GM12878 (cell line): Measurements from ENCODE around the gene EFCAB8. TPM values are rescaled to one million over a fixed set of nuclear protein-coding genes. Genes with fewer than 3 reads are reported as not detected.

Experiments used
- ATAC-seq: fragments of 200-7000 bp; cut with Tn5 transposase; 3 replicates; pipeline ENCODE4 v1.9.1; 2020; ENCODE audit warnings: mild to moderate bottlenecking, moderate library complexity
- BruUV-seq: library from RNA; stranded (reverse); fragments of 400-500 nt; replicated peaks from 2 replicates; lab custom pipeline; 2021; lab: Mats Ljungman, UMichigan
- CTCF ChIA-PET: fragments of 300-600 bp; sonication (Branson Sonifier 250); formaldehyde crosslinking; extraction: SDS; loops from one replicate; lab custom pipeline; 2021; ENCODE audit warnings: inconsistent platforms; lab: Yijun Ruan, JAX
- POLR2A ChIA-PET: fragments of 350-600 bp; formaldehyde crosslinking; extraction: SDS; loops from one replicate; lab custom pipeline; 2021; ENCODE audit warnings: inconsistent platforms; lab: Charles Lee
- RAD21 ChIA-PET: fragments of 300-600 bp; sonication (Branson Sonifier 250); formaldehyde crosslinking; loops from one replicate; lab custom pipeline; 2023; ENCODE audit warnings: antibody characterized with exemption; ENCODE audit not compliant: unreplicated experiment; lab: Charles Lee
- SMC1A ChIA-PET: fragments of 300-600 bp; sonication (Branson Sonifier 250); formaldehyde crosslinking; loops from one replicate; lab custom pipeline; 2023; ENCODE audit not compliant: unreplicated experiment, uncharacterized antibody; lab: Charles Lee
- DNase-seq: peaks from one replicate; pipeline ENCODE4 v3.0.0-alpha.2; 2011; ENCODE audit warnings: low read depth, low spot score
- FAIRE-seq: peaks from 3 replicates; lab custom pipeline; 2011; peaks lifted over from hg19 to GRCh38; lab: Jason Lieb, UNC
- H2AFZ ChIP-seq: 2 replicates; pipeline ENCODE4 v1.6.0; 2011; ENCODE audit warnings: low read depth, low read length, control low read depth; ENCODE audit not compliant: control insufficient read depth
- H3K27ac ChIP-seq: 2 replicates; pipeline ENCODE4 v1.5.1; 2011; ENCODE audit warnings: control low read depth; ENCODE audit not compliant: control insufficient read depth, insufficient read depth
- H3K27me3 ChIP-seq, 2 experiments: replicated peaks in 1 of 2; 2 replicates each; pipeline versions ENCODE4 v1.6.0 to v1.6.1; 2011; ENCODE audit warnings: low read length in 1 of 2; ENCODE audit not compliant: control insufficient read depth in 2 of 2, insufficient read depth in 2 of 2
- H3K36me3 ChIP-seq, 2 experiments: 2 replicates each; pipeline ENCODE4 v1.5.1; 2011; ENCODE audit warnings: low read length in 1 of 2; ENCODE audit not compliant: control insufficient read depth in 2 of 2, insufficient read depth in 2 of 2
- H3K4me1 ChIP-seq: 2 replicates; pipeline ENCODE4 v1.6.1; 2011; ENCODE audit warnings: mild to moderate bottlenecking, low read length, moderate library complexity, mixed read lengths; ENCODE audit not compliant: control insufficient read depth, insufficient read depth
- H3K4me2 ChIP-seq: 2 replicates; pipeline ENCODE4 v1.6.0; 2011; ENCODE audit warnings: control low read depth; ENCODE audit not compliant: control insufficient read depth, insufficient read depth
- H3K4me3 ChIP-seq: fragments of 200-600 bp; sonication (generic); 2 replicates; pipeline ENCODE4 v1.5.1; 2016
- H3K79me2 ChIP-seq: 2 replicates; pipeline ENCODE4 v1.6.0; 2011; ENCODE audit warnings: low read length; ENCODE audit not compliant: control insufficient read depth, insufficient read depth
- H3K9ac ChIP-seq: 2 replicates; pipeline ENCODE4 v1.8.0; 2011; ENCODE audit warnings: low read length, control low read depth, mixed read lengths; ENCODE audit not compliant: control insufficient read depth, insufficient read depth
- H3K9me3 ChIP-seq: replicated peaks from 3 replicates; pipeline ENCODE4 v1.5.1; 2011; ENCODE audit warnings: mild to moderate bottlenecking, low read length; ENCODE audit not compliant: control insufficient read depth, insufficient read depth
- H4K20me1 ChIP-seq: 2 replicates; pipeline ENCODE4 v1.6.0; 2011; ENCODE audit not compliant: control insufficient read depth, insufficient read depth
- BMI1 ChIP-seq: fragments of 450-650 bp; IDR thresholded peaks from 2 replicates; pipeline ENCODE4 v1.6.1; 2016; ENCODE audit warnings: mild to moderate bottlenecking, moderate library complexity, borderline replicate concordance
- EGR1 ChIP-seq, 2 experiments: IDR thresholded peaks; 1 replicate in 1 of 2; 2 replicates in 1 of 2; pipeline ENCODE4 v1.6.1; 2011 to 2012; ENCODE audit warnings: low read depth in 2 of 2, low read length in 2 of 2, borderline replicate concordance in 1 of 2, mild to moderate bottlenecking in 1 of 2, moderate library complexity in 1 of 2
- HDAC2 ChIP-seq: fragments of 200-600 bp; sonication (generic); IDR thresholded peaks from 2 replicates; pipeline ENCODE4 v1.6.1; 2017
- LARP7 ChIP-seq: fragments of 450-650 bp; IDR thresholded peaks from 2 replicates; pipeline ENCODE4 v1.6.1; 2017; ENCODE audit warnings: mild to moderate bottlenecking
- PAX5 ChIP-seq: IDR thresholded peaks from 2 replicates; pipeline ENCODE4 v1.6.1; 2011; ENCODE audit warnings: low read depth, low read length, borderline replicate concordance
- PML ChIP-seq: IDR thresholded peaks from 2 replicates; pipeline ENCODE4 v1.6.1; 2012; ENCODE audit warnings: low read length, inconsistent platforms
- POLR2AphosphoS5 ChIP-seq: IDR thresholded peaks from 2 replicates; pipeline ENCODE4 v1.6.1; 2011; ENCODE audit warnings: mild to moderate bottlenecking, low read length, inconsistent platforms
- SREBF2 ChIP-seq: IDR thresholded peaks from 2 replicates; pipeline ENCODE4 v1.6.1; 2012; ENCODE audit warnings: mild to moderate bottlenecking, low read length
- ZNF207 ChIP-seq: fragments of 450-650 bp; IDR thresholded peaks from 2 replicates; pipeline ENCODE4 v1.6.1; 2014; ENCODE audit warnings: antibody characterized with exemption, mild to moderate bottlenecking, borderline replicate concordance
- ZNF217 ChIP-seq: fragments of 450-650 bp; IDR thresholded peaks from 2 replicates; pipeline ENCODE4 v1.6.1; 2017; ENCODE audit warnings: antibody characterized with exemption, mild to moderate bottlenecking
- WGBS: methylation state at CpG from one replicate; pipeline ENCODE4 v1.1.6; 2016; ENCODE audit warnings: low lambda C conversion rate; ENCODE audit not compliant: insufficient replicate concordance, insufficient coverage; ENCODE audit errors: missing lambda C conversion rate; 5-methylcytosine and 5-hydroxymethylcytosine counted together
- in situ Hi-C: fragments of 300-500 bp; cut with MboI; formaldehyde crosslinking; loops from 9 replicates; pipeline ENCODE4 v1.14.3; 2018; ENCODE audit warnings: mixed read lengths
- intact Hi-C: fragments of 100-400 bp; cut with micrococcal nuclease; formaldehyde crosslinking; loops from one replicate; pipeline ENCODE4 v1.14.2; 2022; ENCODE audit not compliant: unreplicated experiment
- polyA plus RNA-seq, 11 experiments: library from polyadenylated mRNA; depleted of rRNA in 4 of 11; unstranded in 6 of 11; stranded (reverse) in 5 of 11; fragments of >200 nt; fragmentation: Nextera tagmentation in 4 of 11; fragmentation: Illumina TruSeq in 1 of 11; extraction: Ambion mirVana in 4 of 11; extraction: Trizol in 1 of 11; gene quantifications; 1 replicate in 1 of 11; 2 replicates in 10 of 11; pipeline versions ENCODE4 v1.2.1 to v1.2.3, GENCODE V29; 2011 to 2016; ENCODE audit warnings: inconsistent platforms in 2 of 11, missing spikeins in 2 of 11, low read depth in 1 of 11
- total RNA-seq, 4 experiments: library from RNA; depleted of rRNA in 3 of 4; stranded (reverse); fragments of >200 nt in 3 of 4; fragmentation: Illumina TruSeq in 1 of 4; extraction: Trizol in 1 of 4; gene quantifications; 2 replicates each; pipeline versions ENCODE4 v1.2.1 to v1.2.3, GENCODE V29; 2013 to 2021
- TF ChIP-seq, protein P1 (sequence below): fragments of 450-650 bp; IDR thresholded peaks from 2 replicates; pipeline ENCODE4 v1.6.1; 2016; ENCODE audit warnings: mild to moderate bottlenecking, moderate library complexity, borderline replicate concordance
- TF ChIP-seq, protein P2 (sequence below): fragments of 450-650 bp; IDR thresholded peaks from 2 replicates; pipeline ENCODE4 v1.6.1; 2016; ENCODE audit warnings: mild to moderate bottlenecking

The EFCAB8 gene
- total and polyA plus RNA-seq, 10 of the 15 experiments (the other 5 are each of a cell fraction or from before 2014, with no cell fraction given) = 0.04 to 0.18 (median 0.06) TPM; not detected in 4

DNA sequence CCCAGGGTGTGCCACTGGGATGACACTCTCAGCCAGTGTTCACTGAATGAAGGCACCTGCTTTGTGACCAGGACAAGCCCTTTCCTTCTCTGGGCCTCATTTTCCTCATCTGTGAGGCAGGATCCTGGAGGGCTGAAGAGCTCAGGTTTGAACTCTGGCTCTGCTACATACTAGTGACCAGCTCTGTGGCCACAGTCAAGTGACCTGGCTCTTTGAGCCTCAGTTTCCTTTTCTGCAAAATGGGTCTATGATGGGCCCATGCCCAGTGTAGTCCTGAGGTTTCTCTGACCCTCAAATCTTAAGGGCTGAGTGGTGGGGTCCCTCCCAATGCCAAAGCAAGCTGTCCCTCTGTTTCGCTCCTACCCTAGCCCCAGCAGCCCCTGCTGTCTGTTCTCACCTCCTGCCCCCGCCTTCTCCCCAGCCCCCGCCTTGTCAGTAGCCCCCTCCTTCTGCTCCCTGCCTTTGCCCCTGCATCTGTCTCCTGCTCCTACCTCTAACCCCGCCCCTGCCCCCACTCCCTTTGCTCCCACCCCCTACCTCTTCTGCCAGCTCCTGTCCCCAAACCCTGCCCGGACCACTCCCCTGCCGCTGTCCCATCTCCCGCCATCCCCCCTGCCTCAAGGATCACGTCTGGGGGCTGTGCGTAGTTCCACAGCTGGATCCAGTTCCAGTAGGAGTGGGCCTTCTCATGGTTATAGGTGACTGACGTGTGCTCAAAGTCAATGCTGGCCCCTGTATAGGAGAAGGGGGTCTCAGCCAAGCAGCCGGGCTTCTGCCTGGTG, 128.5 kb downstream of the EFCAB8 start:
- no TSS peak for BruUV-seq
- ChIA-PET RAD21 (no interaction called here), SMC1A (interaction anchor here (1.1 kb wide), 1 partner anchor 134 kb away, joined by 3 read pairs; no protein-coding TSS in a partner anchor), POLR2A (no interaction called here), CTCF (interaction anchor here (1.2 kb wide), 1 partner anchor 18 kb away, joined by 4 read pairs; the partner anchor contains the start of gene SUN5)
- in situ Hi-C loops = no loop called here
- Histone ChIP-seq H3K79me2 (no peaks in the 10 kb centered on the region), H3K27ac (no peak overlapping the region), H3K4me1 (no peaks in the 10 kb centered on the region), H3K9me3 (no peaks in the 10 kb centered on the region), H2AFZ (no peak overlapping the region), H3K4me3 (no peak overlapping the region), H4K20me1 (no peaks in the 10 kb centered on the region), H3K9ac (no peak overlapping the region), H3K4me2 (no peak overlapping the region), H3K36me3 (no peaks in the 10 kb centered on the region), H3K27me3 (no peaks in the 10 kb centered on the region; a peak in 2 of 4 replicates)
- WGBS = 34% methylated on average over 9 of the region's 11 CpGs
- no peak for FAIRE-seq
- no peak for DNase-seq
- TF ChIP-seq HDAC2 (no peak), SREBF2 (no peak), EGR1 (IDR thresholded peaks at IDR 0.05; ENCODE audit: borderline replicate concordance in 1 of 2, low read depth in 2 of 2, low read length in 2 of 2) (no peak), LARP7 (no peak), BMI1 (no peak)
- intact Hi-C loops = no loop called here
- ATAC-seq = no peak

DNA sequence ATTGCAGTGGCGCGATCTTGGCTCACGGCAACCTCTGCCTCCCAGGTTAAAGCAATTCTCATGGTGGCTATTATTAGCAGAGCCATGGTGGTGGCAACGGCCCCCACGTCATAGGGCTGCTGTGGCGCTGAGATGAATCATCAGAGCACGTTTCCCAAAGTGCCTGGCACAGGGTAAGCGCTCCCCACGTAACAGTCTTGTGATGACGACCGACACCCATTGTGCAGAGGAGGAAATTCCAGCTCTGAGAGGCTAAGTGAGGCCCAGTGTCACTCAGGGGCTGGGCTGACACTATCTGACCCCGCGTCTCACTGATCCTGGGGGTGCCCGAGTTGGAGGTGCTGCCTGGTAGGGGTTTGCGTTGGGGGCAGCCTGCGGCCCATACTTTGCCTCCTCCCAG, 129.3 kb downstream of the EFCAB8 start:
- H4K20me1 ChIP-seq = no peaks in the 10 kb centered on the region
- no peaks in the 10 kb centered on the region for H3K4me1 ChIP-seq
- no peak overlapping the region for H3K9ac ChIP-seq
- no peak overlapping the region for H3K27ac ChIP-seq
- no peaks in the 10 kb centered on the region for H3K36me3 ChIP-seq
- in situ Hi-C loops = no loop called here
- CTCF ChIA-PET = no interaction called here
- ATAC-seq (no peak), DNase-seq (no peak), FAIRE-seq (no peak)
- no peaks in the 10 kb centered on the region; a peak in 2 of 4 replicates for H3K27me3 ChIP-seq
- intact Hi-C loops = no loop called here
- no peak overlapping the region for H3K4me2 ChIP-seq
- H3K79me2 ChIP-seq = no peaks in the 10 kb centered on the region
- RAD21 ChIA-PET = no interaction called here
- SMC1A ChIA-PET = interaction anchor here (1.1 kb wide), 1 partner anchor 135 kb away, joined by 3 read pairs; no protein-coding TSS in a partner anchor
- BruUV-seq = no TSS peak
- H2AFZ ChIP-seq = no peak overlapping the region
- H3K9me3 ChIP-seq = no peaks in the 10 kb centered on the region
- POLR2A ChIA-PET = no interaction called here
- WGBS = 58% methylated on average over 16 of the region's 16 CpGs
- no peak overlapping the region for H3K4me3 ChIP-seq
- TF ChIP-seq PAX5 = no peak
- no peak for TF ChIP-seq ZNF217
- TF ChIP-seq ZNF207 = no peak
- TF ChIP-seq, protein P1, sequence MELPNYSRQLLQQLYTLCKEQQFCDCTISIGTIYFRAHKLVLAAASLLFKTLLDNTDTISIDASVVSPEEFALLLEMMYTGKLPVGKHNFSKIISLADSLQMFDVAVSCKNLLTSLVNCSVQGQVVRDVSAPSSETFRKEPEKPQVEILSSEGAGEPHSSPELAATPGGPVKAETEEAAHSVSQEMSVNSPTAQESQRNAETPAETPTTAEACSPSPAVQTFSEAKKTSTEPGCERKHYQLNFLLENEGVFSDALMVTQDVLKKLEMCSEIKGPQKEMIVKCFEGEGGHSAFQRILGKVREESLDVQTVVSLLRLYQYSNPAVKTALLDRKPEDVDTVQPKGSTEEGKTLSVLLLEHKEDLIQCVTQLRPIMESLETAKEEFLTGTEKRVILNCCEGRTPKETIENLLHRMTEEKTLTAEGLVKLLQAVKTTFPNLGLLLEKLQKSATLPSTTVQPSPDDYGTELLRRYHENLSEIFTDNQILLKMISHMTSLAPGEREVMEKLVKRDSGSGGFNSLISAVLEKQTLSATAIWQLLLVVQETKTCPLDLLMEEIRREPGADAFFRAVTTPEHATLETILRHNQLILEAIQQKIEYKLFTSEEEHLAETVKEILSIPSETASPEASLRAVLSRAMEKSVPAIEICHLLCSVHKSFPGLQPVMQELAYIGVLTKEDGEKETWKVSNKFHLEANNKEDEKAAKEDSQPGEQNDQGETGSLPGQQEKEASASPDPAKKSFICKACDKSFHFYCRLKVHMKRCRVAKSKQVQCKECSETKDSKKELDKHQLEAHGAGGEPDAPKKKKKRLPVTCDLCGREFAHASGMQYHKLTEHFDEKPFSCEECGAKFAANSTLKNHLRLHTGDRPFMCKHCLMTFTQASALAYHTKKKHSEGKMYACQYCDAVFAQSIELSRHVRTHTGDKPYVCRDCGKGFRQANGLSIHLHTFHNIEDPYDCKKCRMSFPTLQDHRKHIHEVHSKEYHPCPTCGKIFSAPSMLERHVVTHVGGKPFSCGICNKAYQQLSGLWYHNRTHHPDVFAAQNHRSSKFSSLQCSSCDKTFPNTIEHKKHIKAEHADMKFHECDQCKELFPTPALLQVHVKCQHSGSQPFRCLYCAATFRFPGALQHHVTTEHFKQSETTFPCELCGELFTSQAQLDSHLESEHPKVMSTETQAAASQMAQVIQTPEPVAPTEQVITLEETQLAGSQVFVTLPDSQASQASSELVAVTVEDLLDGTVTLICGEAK = no peak
- no peak for TF ChIP-seq PML
- TF ChIP-seq, protein P2, sequence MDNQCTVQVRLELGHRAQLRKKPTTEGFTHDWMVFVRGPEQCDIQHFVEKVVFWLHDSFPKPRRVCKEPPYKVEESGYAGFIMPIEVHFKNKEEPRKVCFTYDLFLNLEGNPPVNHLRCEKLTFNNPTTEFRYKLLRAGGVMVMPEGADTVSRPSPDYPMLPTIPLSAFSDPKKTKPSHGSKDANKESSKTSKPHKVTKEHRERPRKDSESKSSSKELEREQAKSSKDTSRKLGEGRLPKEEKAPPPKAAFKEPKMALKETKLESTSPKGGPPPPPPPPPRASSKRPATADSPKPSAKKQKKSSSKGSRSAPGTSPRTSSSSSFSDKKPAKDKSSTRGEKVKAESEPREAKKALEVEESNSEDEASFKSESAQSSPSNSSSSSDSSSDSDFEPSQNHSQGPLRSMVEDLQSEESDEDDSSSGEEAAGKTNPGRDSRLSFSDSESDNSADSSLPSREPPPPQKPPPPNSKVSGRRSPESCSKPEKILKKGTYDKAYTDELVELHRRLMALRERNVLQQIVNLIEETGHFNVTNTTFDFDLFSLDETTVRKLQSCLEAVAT = no peak
- no peak for TF ChIP-seq POLR2AphosphoS5
